Right renal cortex interstitium (tissue), 3 donors: ENCODE results near the gene ZDHHC13. TPM values are rescaled to one million over a fixed set of nuclear protein-coding genes. Genes with fewer than 3 reads are reported as not detected.

Experiments
- DNase-seq, 3 donors: peaks; one replicate each; pipeline ENCODE4 v3.0.0-alpha.2; 2013; ENCODE audit warnings: low read depth in 3 of 3, low spot score in 2 of 3
- polyA plus RNA-seq, 3 donors: library from polyadenylated mRNA; unstranded; fragments of 120-200 nt; gene quantifications; one replicate each; pipeline ENCODE4 v1.2.1, GENCODE V29; 2013; ENCODE audit not compliant: insufficient read length in 3 of 3

The ZDHHC13 gene
- polyA plus RNA-seq, 3 donors = 18.9 to 21.8 (median 19.2) TPM

- DNase-seq = no peak
These were observed 46.6 kb downstream of the ZDHHC13 start for GRCh38 chr11:19163617-19164016.

- no peak for DNase-seq
These were observed 47.4 kb downstream of the ZDHHC13 start for GRCh38 chr11:19164230-19164855.

GRCh38 chr11:19164881-19165280 is 47.9 kb downstream of the ZDHHC13 start:
- DNase-seq = no peak

- no peak for DNase-seq
These were observed 51.1 kb downstream of the ZDHHC13 start for GRCh38 chr11:19168090-19168489.

- no peak for DNase-seq
These were observed 56.2 kb downstream of the ZDHHC13 start for GRCh38 chr11:19173004-19173689.

- DNase-seq = no peak
These were observed 57.1 kb downstream of the ZDHHC13 start for GRCh38 chr11:19173964-19174638.

GRCh38 chr11:19176629-19177186 is 59.7 kb downstream of the ZDHHC13 start:
- DNase-seq = no peak

GRCh38 chr11:19181531-19182261 is 64.7 kb downstream of the ZDHHC13 start:
- DNase-seq = no peak

GRCh38 chr11:19183646-19184045 is 66.7 kb downstream of the ZDHHC13 start:
- no peak for DNase-seq

GRCh38 chr11:19185036-19185435 is 68.1 kb downstream of the ZDHHC13 start:
- DNase-seq = no peak

GRCh38 chr11:19185516-19186052 is 68.6 kb downstream of the ZDHHC13 start:
- DNase-seq = no peak

- DNase-seq = no peak
These were observed 70.3 kb downstream of the ZDHHC13 start for GRCh38 chr11:19187114-19187832.

GRCh38 chr11:19187833-19188258 is 70.9 kb downstream of the ZDHHC13 start:
- DNase-seq = no peak

- no peak for DNase-seq
These were observed 74.7 kb downstream of the ZDHHC13 start for GRCh38 chr11:19191530-19192169.

- DNase-seq = no peak
These were observed 76.9 kb downstream of the ZDHHC13 start for GRCh38 chr11:19193916-19194315.

- no peak for DNase-seq
These were observed 77.8 kb downstream of the ZDHHC13 start for GRCh38 chr11:19194620-19195308.

- DNase-seq = no peak
These were observed 79.5 kb downstream of the ZDHHC13 start for GRCh38 chr11:19196432-19196831.

- DNase-seq = no peak
These were observed 82.1 kb downstream of the ZDHHC13 start for GRCh38 chr11:19199048-19199447.

- no peak for DNase-seq
These were observed 82.8 kb downstream of the ZDHHC13 start for GRCh38 chr11:19199771-19200170.
